Ovary (tissue), 3 donors: ENCODE measurements around the gene CDH16.

Source experiments
- EP300 ChIP-seq: sonication (generic); formaldehyde crosslinking; IDR thresholded peaks from one replicate; pipeline ENCODE4 v1.6.1; 2017; ENCODE audit warnings: antibody characterized with exemption
- POLR2A ChIP-seq: fragments of 450-650 bp; IDR thresholded peaks from one replicate; pipeline ENCODE4 v1.6.1; 2017; ENCODE audit warnings: antibody characterized with exemption, mild to moderate bottlenecking, moderate library complexity
- TF ChIP-seq, protein P1 (sequence below), 3 donors: fragments of 450-650 bp in 2 of 3; fragments of 200-600 bp in 1 of 3; IDR thresholded peaks; one replicate each; pipeline versions ENCODE4 v1.5.1 to v1.8.0; 2016 to 2022; ENCODE audit warnings: antibody characterized with exemption in 3 of 3, mild to moderate bottlenecking in 1 of 3
- donor health status: DM: no; HTN: no; CAD: no.

DNA sequence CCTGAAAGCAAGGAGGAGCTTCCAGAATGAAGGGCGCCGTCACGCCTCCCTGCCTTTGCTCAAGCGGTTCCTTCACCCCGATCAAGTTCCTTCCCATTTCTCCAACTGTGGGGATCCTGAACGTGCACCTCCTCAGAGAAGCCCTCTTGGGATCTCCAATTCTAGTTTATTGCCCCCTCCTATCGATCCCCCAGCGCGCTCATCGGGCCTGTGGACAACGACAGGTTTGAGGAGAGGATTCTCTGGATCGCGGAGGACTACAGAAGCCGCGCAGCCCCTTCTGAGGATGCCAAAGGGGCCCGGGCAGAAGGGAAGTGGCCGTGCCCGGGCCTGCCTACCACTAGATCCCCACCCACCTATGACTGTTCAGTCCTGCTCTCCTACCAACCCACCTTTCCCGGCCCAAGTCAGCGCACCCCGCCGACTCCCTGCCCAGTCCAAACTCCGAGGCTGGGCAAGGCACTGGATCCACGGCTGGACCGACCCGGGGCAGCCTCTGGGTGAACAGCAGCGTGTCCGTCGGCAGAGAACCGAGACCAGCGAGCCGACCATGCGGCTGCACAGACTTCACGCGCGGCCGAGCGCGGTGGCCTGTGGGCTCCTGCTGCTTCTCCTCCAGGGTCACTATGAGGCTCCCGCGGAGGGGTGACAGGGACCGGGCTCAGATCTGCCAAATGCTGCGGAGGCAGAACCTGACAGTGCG is 29.6 kb upstream of the CDH16 start:
- TF ChIP-seq, protein P1, sequence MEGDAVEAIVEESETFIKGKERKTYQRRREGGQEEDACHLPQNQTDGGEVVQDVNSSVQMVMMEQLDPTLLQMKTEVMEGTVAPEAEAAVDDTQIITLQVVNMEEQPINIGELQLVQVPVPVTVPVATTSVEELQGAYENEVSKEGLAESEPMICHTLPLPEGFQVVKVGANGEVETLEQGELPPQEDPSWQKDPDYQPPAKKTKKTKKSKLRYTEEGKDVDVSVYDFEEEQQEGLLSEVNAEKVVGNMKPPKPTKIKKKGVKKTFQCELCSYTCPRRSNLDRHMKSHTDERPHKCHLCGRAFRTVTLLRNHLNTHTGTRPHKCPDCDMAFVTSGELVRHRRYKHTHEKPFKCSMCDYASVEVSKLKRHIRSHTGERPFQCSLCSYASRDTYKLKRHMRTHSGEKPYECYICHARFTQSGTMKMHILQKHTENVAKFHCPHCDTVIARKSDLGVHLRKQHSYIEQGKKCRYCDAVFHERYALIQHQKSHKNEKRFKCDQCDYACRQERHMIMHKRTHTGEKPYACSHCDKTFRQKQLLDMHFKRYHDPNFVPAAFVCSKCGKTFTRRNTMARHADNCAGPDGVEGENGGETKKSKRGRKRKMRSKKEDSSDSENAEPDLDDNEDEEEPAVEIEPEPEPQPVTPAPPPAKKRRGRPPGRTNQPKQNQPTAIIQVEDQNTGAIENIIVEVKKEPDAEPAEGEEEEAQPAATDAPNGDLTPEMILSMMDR (IDR thresholded peaks at IDR 0.05): no peak
- TF ChIP-seq POLR2A (no peak), EP300 (no peak)
